SU-DHL-6 (cell line): Measurements from ENCODE around the gene TTLL1.

Source experiments
- EZH2phosphoT487 ChIP-seq: fragments of 200-600 bp; sonication (generic), shearing (Covaris generic); conservative IDR thresholded peaks from 2 replicates; pipeline ENCODE4 v1.6.1; 2018; ENCODE audit warnings: mild to moderate bottlenecking, antibody characterized with exemption, low read length, moderate library complexity, mixed read lengths
- TF ChIP-seq, protein P1 (sequence below): fragments of 200-600 bp; sonication (generic); IDR thresholded peaks from one replicate; pipeline ENCODE4 v1.5.1; 2017; ENCODE audit warnings: antibody characterized with exemption, mild to moderate bottlenecking, low read length, moderate library complexity; ENCODE audit not compliant: insufficient read depth, poor library complexity, severe bottlenecking

GRCh38 chr22:43001271-43002201 lies 87.7 kb downstream of the TTLL1 start:
- TF ChIP-seq, protein P1, sequence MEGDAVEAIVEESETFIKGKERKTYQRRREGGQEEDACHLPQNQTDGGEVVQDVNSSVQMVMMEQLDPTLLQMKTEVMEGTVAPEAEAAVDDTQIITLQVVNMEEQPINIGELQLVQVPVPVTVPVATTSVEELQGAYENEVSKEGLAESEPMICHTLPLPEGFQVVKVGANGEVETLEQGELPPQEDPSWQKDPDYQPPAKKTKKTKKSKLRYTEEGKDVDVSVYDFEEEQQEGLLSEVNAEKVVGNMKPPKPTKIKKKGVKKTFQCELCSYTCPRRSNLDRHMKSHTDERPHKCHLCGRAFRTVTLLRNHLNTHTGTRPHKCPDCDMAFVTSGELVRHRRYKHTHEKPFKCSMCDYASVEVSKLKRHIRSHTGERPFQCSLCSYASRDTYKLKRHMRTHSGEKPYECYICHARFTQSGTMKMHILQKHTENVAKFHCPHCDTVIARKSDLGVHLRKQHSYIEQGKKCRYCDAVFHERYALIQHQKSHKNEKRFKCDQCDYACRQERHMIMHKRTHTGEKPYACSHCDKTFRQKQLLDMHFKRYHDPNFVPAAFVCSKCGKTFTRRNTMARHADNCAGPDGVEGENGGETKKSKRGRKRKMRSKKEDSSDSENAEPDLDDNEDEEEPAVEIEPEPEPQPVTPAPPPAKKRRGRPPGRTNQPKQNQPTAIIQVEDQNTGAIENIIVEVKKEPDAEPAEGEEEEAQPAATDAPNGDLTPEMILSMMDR, result no peak
- no peak for TF ChIP-seq EZH2phosphoT487
